MV-4-11 (cell line): ENCODE results near the gene CTDNEP1.
A peak's percentile ranks its signal among the peaks of the same experiment; 100 is the strongest.

ENCODE experiments used
- DNase-seq: peaks from one replicate; lab custom pipeline; 2025; lab: John Stamatoyannopoulos, UW

The CTDNEP1 gene

GRCh38 chr17:7228920-7229319, 22.6 kb downstream of the CTDNEP1 start:
- no peak for DNase-seq

GRCh38 chr17:7226721-7227710, 24.5 kb downstream of the CTDNEP1 start:
- no peak for DNase-seq

- DNase-seq: no peak
These were observed 25.7 kb downstream of the CTDNEP1 start for GRCh38 chr17:7225711-7226331.

GRCh38 chr17:7224661-7225111, 26.8 kb downstream of the CTDNEP1 start:
- DNase-seq: no peak

- DNase-seq: no peak
These were observed 27.4 kb downstream of the CTDNEP1 start for GRCh38 chr17:7224110-7224509.

GRCh38 chr17:7223375-7223774, 28.2 kb downstream of the CTDNEP1 start:
- no peak for DNase-seq

GRCh38 chr17:7222972-7223292, 28.6 kb downstream of the CTDNEP1 start:
- DNase-seq: no peak

GRCh38 chr17:7222093-7222971, 29.2 kb downstream of the CTDNEP1 start:
- DNase-seq: no peak

GRCh38 chr17:7221278-7222092, 30.0 kb downstream of the CTDNEP1 start:
- no peak for DNase-seq

GRCh38 chr17:7220593-7221277, 30.8 kb downstream of the CTDNEP1 start:
- peak; percentile 56 for DNase-seq

- DNase-seq: peak; percentile 71
These were observed 31.5 kb downstream of the CTDNEP1 start, which contains the start of the genes ACADVL and DLG4 for GRCh38 chr17:7219812-7220592. Gene ACADVL, plus strand, starts transcription at chr17:7219938. Its CDS starts 47 bp downstream, at chr17:7219985. Gene DLG4, minus strand, starts transcription at chr17:7219836.

GRCh38 chr17:7219229-7219811, 32.2 kb downstream of the CTDNEP1 start:
- no peak for DNase-seq

- DNase-seq: no peak
These were observed 32.8 kb downstream of the CTDNEP1 start for GRCh38 chr17:7218758-7219157.

GRCh38 chr17:7218166-7218565, 33.4 kb downstream of the CTDNEP1 start:
- DNase-seq: no peak

GRCh38 chr17:7217113-7217987, 34.2 kb downstream of the CTDNEP1 start:
- DNase-seq: no peak

- no peak for DNase-seq
These were observed 35.1 kb downstream of the CTDNEP1 start for GRCh38 chr17:7216242-7217112.

GRCh38 chr17:7215652-7216180, 35.8 kb downstream of the CTDNEP1 start:
- no peak for DNase-seq
